ENCODE results near the gene PAK5.

DNA sequence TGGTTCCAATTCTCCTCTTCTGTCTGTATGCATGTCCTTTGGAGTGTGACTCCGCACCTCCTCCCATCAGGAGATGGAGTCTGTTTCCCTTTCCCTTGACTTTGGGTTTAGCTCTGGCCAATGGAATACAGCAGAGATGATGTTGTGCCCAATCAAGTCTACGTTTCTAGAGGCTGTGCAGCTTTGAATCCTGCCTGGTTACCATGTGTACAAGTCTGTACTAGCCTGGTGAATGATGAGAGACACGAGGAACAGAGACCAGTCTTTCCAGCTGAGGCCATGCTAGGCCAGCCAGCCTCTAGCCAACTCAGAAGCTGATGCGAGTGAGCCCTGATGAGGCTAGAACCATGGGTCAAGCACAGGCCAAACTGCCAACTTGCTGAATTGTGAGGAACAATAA, 241.3 kb downstream of the PAK5 start:
- TF ChIP-seq, protein P1, sequence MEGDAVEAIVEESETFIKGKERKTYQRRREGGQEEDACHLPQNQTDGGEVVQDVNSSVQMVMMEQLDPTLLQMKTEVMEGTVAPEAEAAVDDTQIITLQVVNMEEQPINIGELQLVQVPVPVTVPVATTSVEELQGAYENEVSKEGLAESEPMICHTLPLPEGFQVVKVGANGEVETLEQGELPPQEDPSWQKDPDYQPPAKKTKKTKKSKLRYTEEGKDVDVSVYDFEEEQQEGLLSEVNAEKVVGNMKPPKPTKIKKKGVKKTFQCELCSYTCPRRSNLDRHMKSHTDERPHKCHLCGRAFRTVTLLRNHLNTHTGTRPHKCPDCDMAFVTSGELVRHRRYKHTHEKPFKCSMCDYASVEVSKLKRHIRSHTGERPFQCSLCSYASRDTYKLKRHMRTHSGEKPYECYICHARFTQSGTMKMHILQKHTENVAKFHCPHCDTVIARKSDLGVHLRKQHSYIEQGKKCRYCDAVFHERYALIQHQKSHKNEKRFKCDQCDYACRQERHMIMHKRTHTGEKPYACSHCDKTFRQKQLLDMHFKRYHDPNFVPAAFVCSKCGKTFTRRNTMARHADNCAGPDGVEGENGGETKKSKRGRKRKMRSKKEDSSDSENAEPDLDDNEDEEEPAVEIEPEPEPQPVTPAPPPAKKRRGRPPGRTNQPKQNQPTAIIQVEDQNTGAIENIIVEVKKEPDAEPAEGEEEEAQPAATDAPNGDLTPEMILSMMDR (IDR thresholded peaks at IDR 0.05): no peak
- no peak for TF ChIP-seq EZH2phosphoT487 (IDR thresholded peaks at IDR 0.05)
- TF ChIP-seq EZH2 (IDR thresholded peaks at IDR 0.05): no peak
